GM23338 (cell line): ENCODE data around the gene MEGF9.

ENCODE experiments used
- CREB1 ChIP-seq: fragments of 250-450 bp; sonication (Bioruptor Pico); IDR thresholded peaks from 2 replicates; pipeline ENCODE4 v1.5.0; 2020; ENCODE audit warnings: low read depth, mild to moderate bottlenecking, moderate library complexity
- CTCF ChIP-seq, 2 experiments: fragments of 200-600 bp in 1 of 2; sonication (generic) in 1 of 2; conservative IDR thresholded peaks; 2 replicates each; pipeline versions ENCODE4 v1.5.1 to v1.6.1; 2016 to 2017; ENCODE audit warnings: antibody characterized with exemption in 2 of 2, low read depth in 2 of 2, mild to moderate bottlenecking in 2 of 2, moderate library complexity in 1 of 2
- POLR2AphosphoS5 ChIP-seq: IDR thresholded peaks from 2 replicates; pipeline ENCODE4 v1.6.1; 2016; ENCODE audit warnings: antibody characterized with exemption, low read depth

DNA sequence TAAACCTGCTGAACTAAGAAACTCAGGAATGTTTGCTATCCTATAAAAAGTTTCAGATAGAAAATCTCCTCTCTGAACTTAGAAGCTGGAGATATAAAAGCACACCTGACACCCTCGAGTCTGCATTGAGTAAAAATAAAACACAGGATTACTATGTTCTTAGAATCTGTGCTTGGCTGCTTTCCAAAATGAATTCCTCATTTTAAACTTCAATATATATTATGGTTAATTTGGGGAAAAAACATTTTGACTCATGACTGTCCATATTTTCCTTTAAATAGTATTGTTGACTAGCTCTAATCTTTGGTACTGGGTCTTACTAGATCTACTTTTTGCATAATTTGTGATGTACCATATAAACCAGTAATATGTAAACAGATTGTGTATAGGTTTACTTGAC, 42.3 kb upstream of the MEGF9 start:
- TF ChIP-seq POLR2AphosphoS5 (no peak), CTCF (conservative IDR thresholded peaks at IDR 0.05; ENCODE audit: low read depth in 2 of 2) (no peak), CREB1 (no peak)
